ENCODE measurements around the gene IER5L.

IER5L gene

GRCh38 chr9:129151469-129151868 lies 26.6 kb downstream of the IER5L start:
- CTCF ChIA-PET, result interaction anchor here (2.3 kb wide), 1 partner anchor 9 kb away, joined by 12 read pairs; no protein-coding TSS in a partner anchor
- Mint-ChIP-seq H3K9me3 (no peaks in the 10 kb centered on the region), H3K4me1 (peaks cover 4% of the 10 kb centered on the region), H3K36me3 (peaks cover 4% of the 10 kb centered on the region), H3K27ac (no peak overlapping the region), H3K4me3 (no peak overlapping the region), H3K27me3 (no peaks in the 10 kb centered on the region)
- DNase-seq, result no peak

DNA sequence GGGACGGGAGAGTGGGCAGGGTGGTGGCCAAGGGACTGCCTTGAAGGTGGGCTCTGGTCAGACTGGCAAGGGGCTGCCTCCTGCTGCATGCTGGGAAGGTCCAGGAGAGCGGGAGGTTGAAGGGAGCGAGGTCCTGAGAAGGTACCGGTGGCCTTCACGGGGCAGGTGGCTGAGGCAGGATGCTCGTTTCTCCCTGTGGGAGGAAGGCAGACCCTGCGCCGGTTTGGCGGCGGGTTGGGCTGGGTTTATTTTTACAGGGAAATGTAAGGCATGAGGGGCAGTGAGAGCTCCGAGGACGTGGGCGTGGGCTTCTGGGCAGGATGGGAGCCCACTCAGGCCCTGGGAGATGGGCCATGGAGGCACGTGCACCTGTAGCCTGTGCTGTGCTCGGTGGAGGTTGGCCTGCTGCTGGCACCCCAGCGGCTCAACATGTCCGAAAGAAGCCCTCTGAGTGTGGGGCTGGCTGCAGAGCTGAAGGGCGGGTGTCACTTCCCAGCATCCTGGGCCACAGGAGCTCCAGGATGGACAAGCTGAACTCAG lies 27.3 kb downstream of the IER5L start:
- Mint-ChIP-seq H3K4me3 (no peak overlapping the region), H3K27me3 (no peaks in the 10 kb centered on the region), H3K9me3 (no peaks in the 10 kb centered on the region), H3K4me1 (peaks cover 4% of the 10 kb centered on the region), H3K36me3 (peaks cover 4% of the 10 kb centered on the region), H3K27ac (no peak overlapping the region)
- no peak for DNase-seq
- CTCF ChIA-PET, result interaction anchor here (2.3 kb wide), 1 partner anchor 8 kb away, joined by 12 read pairs; no protein-coding TSS in a partner anchor

- CTCF ChIA-PET, result no interaction called here
- Mint-ChIP-seq H3K4me1 (peaks cover 4% of the 10 kb centered on the region), H3K36me3 (peaks cover 4% of the 10 kb centered on the region), H3K27me3 (no peaks in the 10 kb centered on the region), H3K27ac (no peak overlapping the region), H3K9me3 (no peaks in the 10 kb centered on the region), H3K4me3 (no peak overlapping the region)
- no peak for DNase-seq
Measured at GRCh38 chr9:129150122-129150521, 27.9 kb downstream of the IER5L start.

- DNase-seq, result no peak
- Mint-ChIP-seq H3K27ac (no peak overlapping the region), H3K36me3 (peaks cover 4% of the 10 kb centered on the region), H3K4me1 (peaks cover 4% of the 10 kb centered on the region), H3K27me3 (no peaks in the 10 kb centered on the region), H3K9me3 (no peaks in the 10 kb centered on the region), H3K4me3 (no peak overlapping the region)
- CTCF ChIA-PET, result interaction anchor here (0.8 to 1.2 kb wide), 3 partner anchors 9 to 476 kb away, joined by 3 to 5 read pairs (median 3); no protein-coding TSS in a partner anchor
Measured at GRCh38 chr9:129149442-129149841, 28.6 kb downstream of the IER5L start.

DNA sequence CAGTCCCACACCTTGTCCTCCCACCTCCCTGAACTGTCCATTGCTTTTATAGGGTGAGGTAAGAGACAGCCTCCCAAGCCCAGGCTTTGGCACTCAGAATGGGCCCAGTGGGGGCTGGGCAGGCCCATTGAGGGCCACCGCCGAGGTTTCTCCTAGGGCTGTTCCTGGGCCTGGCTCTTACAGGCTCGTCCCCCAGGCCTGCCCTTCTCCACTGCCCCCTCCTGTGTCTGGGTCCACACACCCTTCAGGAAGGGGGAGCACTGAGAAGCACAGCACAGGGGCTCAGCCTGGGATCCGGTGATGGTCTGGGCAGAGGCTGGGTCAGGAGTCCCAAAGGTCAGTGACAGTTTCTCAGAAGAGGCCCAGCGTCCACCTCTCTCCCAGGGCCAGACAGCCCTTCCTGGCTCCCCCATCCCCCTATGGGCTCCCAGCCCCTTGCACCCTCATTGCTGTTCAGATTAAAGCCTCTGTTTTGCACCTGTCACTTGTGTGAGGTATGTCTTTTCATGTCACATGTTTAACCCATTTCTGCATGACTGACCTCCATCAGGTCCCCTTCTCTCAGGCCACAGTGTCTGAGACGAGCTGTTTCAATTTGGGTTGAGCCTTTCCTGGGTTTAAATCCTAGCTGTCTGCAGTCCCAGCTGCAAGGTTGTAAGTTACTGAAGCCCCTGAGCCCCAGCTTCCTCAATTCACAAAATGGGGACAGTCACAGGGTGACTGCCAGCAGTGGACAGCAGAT lies 29.4 kb downstream of the IER5L start:
- H3K4me1 Mint-ChIP-seq, result peaks cover 4% of the 10 kb centered on the region
- peaks cover 9% of the 10 kb centered on the region for H3K36me3 Mint-ChIP-seq
- DNase-seq, result no peak
- H3K9me3 Mint-ChIP-seq, result no peaks in the 10 kb centered on the region
- H3K4me3 Mint-ChIP-seq, result no peak overlapping the region
- no peak overlapping the region for H3K27ac Mint-ChIP-seq
- CTCF ChIA-PET, result interaction anchor here (0.8 to 1.2 kb wide), 3 partner anchors 8 to 477 kb away, joined by 3 to 5 read pairs (median 3); no protein-coding TSS in a partner anchor
- H3K27me3 Mint-ChIP-seq, result no peaks in the 10 kb centered on the region

- Mint-ChIP-seq H3K4me3 (no peak overlapping the region), H3K27ac (no peak overlapping the region), H3K27me3 (no peaks in the 10 kb centered on the region), H3K4me1 (peaks cover 19% of the 10 kb centered on the region), H3K9me3 (no peaks in the 10 kb centered on the region), H3K36me3 (peaks cover 13% of the 10 kb centered on the region)
- DNase-seq, result no peak
- CTCF ChIA-PET, result interaction anchor here (1.4 to 2.8 kb wide), 3 partner anchors 15 to 465 kb away, joined by 3 to 14 read pairs (median 3); no protein-coding TSS in a partner anchor
Measured at GRCh38 chr9:129146441-129146941, 31.6 kb downstream of the IER5L start.

DNA sequence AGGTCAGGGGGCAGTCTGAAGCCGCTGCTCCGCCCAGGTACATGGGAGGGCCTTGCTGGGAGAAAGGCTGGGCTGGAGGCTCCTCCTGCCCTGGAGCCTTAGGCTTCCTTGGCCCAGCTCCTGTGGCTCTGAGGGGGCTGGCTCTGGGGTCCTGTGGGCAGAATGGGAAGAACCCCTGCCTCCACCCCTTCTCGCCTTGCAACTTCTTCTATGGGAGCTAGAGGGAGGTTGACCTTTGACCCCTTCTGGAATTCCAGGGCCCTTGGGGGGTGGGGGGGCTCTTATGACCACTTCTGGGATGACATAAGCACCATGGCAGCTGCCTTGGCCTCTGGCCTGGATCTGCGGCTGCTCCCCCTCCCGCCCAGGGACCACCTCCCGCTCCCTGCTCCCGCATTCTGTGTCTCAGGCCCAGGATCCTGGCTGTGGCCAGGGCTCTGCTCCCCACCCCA lies 32.2 kb downstream of the IER5L start:
- H3K4me3 Mint-ChIP-seq, result no peak overlapping the region
- no peak overlapping the region for H3K27ac Mint-ChIP-seq
- H3K27me3 Mint-ChIP-seq, result no peaks in the 10 kb centered on the region
- peaks cover 13% of the 10 kb centered on the region for H3K36me3 Mint-ChIP-seq
- CTCF ChIA-PET, result interaction anchor here (1.4 to 2.8 kb wide), 3 partner anchors 14 to 465 kb away, joined by 3 to 14 read pairs (median 3); no protein-coding TSS in a partner anchor
- no peaks in the 10 kb centered on the region for H3K9me3 Mint-ChIP-seq
- DNase-seq, result no peak
- peaks cover 25% of the 10 kb centered on the region for H3K4me1 Mint-ChIP-seq

GRCh38 chr9:129145316-129145715 lies 32.7 kb downstream of the IER5L start:
- CTCF ChIA-PET, result interaction anchor here (1.4 to 2.8 kb wide), 3 partner anchors 14 to 466 kb away, joined by 3 to 14 read pairs (median 3); no protein-coding TSS in a partner anchor
- Mint-ChIP-seq H3K27ac (no peak overlapping the region), H3K4me1 (peaks cover 30% of the 10 kb centered on the region)

DNA sequence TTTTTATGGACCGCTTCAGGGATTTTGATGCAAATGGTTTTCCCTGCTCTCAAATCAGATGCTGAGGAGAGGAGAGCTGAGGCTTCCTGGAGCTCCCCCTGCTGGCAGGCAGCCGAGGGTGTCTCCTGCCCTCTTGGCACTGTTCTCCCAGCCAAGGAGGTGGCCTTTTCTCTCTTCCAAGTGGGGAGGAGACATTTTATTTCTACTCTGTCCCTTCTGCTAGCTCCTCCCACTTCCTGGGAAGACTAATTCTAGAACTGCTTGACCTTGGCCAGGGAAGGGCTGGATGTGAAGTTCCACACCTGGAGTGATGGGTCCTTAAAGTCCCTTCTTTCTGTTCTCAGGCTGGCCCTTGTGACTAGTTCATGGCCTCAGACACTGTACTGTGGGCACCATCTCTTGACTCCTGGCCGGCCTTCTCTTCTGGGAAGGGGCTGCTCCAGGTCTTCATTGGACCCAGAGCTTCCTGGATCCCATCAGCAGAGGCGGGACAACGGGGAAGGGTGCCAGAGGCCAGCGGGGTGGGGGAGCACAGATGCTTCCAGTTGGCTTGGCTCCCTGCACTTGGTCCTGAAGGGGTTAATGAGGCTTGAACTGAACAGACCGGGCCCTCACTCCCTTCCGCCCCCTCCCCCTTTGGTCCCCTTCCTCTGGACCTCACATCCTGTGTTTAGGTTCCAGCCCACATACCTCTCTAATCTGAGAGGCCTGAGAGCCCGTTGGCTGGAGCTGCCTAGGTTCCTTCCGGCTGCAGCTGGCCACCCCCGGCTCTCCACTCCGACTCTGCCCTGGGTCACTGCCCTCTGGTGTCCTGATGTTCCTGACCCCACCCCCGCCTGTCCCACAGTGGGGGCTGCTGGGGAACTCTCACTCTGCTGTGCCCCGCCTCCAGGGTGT lies 34.8 kb downstream of the IER5L start:
- DNase-seq, result peak; percentile 81
- Mint-ChIP-seq H3K27ac (peak overlapping the region; percentile 96), H3K27me3 (no peaks in the 10 kb centered on the region), H3K4me1 (peaks cover 39% of the 10 kb centered on the region), H3K36me3 (peaks cover 11% of the 10 kb centered on the region), H3K9me3 (no peaks in the 10 kb centered on the region), H3K4me3 (no peak overlapping the region)
- CTCF ChIA-PET, result interaction anchor here (0.6 to 4.7 kb wide), 25 partner anchors 8 to 497 kb away, joined by 3 to 55 read pairs (median 3); partner anchors contain the start of genes DOLPP1 and NTMT1

More at GRCh38 chr9:129145316-129145715, 32.7 kb downstream of the IER5L start:
- no peak for DNase-seq
- peaks cover 13% of the 10 kb centered on the region for H3K36me3 Mint-ChIP-seq
- no peaks in the 10 kb centered on the region for H3K27me3 Mint-ChIP-seq
- H3K9me3 Mint-ChIP-seq, result no peaks in the 10 kb centered on the region
- H3K4me3 Mint-ChIP-seq, result no peak overlapping the region

DNA sequence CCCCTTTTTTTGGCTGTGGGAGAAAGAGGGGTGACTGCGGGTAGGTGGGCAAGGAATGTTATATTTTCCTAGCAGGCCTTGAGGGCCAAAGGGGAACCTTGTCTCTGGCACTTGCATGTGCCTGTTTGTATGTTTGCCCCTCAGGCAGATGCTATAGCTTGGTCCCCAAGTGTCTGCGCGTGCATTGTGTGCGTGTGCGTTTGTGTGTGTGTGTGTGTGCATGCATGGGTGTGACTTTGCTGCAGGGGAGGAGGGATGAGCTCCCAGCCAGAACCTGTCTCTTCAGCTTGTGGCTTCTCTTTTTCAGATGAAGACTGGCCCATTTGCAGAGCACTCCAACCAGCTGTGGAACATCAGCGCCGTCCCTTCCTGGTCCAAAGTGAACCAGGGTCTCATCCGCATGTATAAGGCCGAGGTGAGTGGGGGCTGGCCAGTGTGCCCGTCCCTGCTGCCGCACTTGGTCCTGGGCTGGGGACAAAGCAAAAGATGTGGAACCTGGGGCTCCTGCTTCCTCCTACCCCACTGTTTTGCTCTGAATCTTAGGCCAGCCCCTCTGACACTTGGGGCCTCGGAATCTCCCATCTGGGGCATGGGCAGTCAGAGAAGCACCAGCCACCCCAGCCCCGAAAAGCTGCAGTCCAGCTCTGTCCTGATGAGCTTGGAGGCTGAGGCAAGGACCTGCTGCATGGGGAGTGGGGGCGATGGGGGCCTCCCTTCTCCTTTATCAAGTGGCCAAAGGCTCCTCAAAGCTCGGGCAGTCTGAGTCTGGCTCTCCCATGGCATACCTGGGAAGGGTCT lies 35.7 kb downstream of the IER5L start:
- peaks cover 16% of the 10 kb centered on the region for H3K36me3 Mint-ChIP-seq
- H3K9me3 Mint-ChIP-seq, result no peaks in the 10 kb centered on the region
- H3K27me3 Mint-ChIP-seq, result no peaks in the 10 kb centered on the region
- peaks cover 39% of the 10 kb centered on the region for H3K4me1 Mint-ChIP-seq
- DNase-seq, result no peak
- CTCF ChIA-PET, result interaction anchor here (0.7 to 4.7 kb wide), 25 partner anchors 8 to 497 kb away, joined by 3 to 55 read pairs (median 4); partner anchors contain the start of genes C9orf50, DOLPP1 and NTMT1
- no peak overlapping the region for H3K4me3 Mint-ChIP-seq
- peak overlapping the region; percentile 96 for H3K27ac Mint-ChIP-seq

DNA sequence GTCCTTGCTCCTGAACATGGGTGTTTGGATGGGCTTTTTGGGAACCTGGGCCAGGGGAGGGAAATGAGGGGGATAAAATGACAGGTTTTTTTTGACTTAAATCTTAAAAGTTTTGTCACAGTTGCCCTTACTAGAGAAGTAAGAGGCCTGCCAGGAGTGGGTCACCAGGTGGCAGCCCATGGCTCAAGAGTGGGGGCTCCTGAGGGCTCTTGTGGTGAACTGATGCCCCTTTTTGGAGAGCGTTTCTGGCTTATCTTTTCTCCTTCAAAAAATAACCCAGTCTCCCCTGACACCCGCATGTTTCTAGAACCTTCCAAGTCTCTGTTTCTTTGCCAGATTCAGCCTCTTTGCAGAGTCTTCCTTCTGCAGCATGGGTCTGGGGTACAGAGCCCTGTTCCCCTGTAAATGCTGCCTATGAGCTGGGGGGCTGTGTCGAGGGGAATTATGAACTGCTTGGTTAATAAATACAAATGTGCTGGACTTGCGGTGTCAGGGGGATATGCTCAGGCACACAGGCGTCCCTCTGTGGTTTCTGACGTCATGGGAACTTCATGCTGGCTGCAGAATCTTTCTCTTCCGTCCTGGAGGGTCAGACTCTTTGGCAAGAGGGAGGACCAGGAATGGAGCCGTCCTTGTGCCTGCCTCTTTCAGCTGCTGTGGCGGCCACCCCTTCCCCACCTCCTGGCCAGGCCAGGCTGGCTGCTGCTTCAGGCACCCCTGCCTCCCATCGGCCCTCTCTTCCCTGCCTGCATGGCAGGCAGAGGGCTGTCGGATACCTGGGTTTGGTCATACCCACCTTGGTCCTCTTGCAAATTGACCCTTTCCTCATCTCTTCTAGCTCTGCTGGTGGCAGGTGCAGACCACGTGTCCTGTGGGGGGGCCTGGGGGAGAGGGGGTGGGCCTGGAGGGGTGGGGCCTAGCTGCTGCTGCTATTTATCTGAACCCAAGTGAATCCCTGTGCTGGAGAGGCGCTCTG lies 36.7 kb downstream of the IER5L start:
- H3K4me1 Mint-ChIP-seq, result peaks cover 39% of the 10 kb centered on the region
- peak overlapping the region; percentile 96 for H3K27ac Mint-ChIP-seq
- H3K9me3 Mint-ChIP-seq, result no peaks in the 10 kb centered on the region
- no peak for DNase-seq
- H3K36me3 Mint-ChIP-seq, result peaks cover 18% of the 10 kb centered on the region
- CTCF ChIA-PET, result interaction anchor here (1.2 to 4.7 kb wide), 11 partner anchors 8 to 483 kb away, joined by 3 to 55 read pairs (median 10); partner anchors contain the start of gene C9orf50
- H3K4me3 Mint-ChIP-seq, result peak overlapping the region; percentile 74
- no peaks in the 10 kb centered on the region for H3K27me3 Mint-ChIP-seq

Data from activated naive CD4-positive, alpha-beta T cell treated with anti-CD3 and anti-CD28 coated beads, Interleukin-2, amount 10 ng/mL, durations not matched to agents 7 days and 5 days (primary cell).